IPS DF 6.9 (cell line): ENCODE results near the gene TOMM6.

Experiments
- DNase-seq: peaks from one replicate; pipeline ENCODE4 v3.0.0-alpha.2; 2013; ENCODE audit warnings: low read depth, low spot score
- H3K27ac ChIP-seq: one replicate; pipeline ENCODE4 v1.5.1; 2013; ENCODE audit warnings: low read length, control low read depth
- H3K27me3 ChIP-seq: 2 replicates; pipeline ENCODE4 v1.6.1; 2013; ENCODE audit warnings: mild to moderate bottlenecking, low read length; ENCODE audit not compliant: control insufficient read depth, insufficient read depth
- H3K36me3 ChIP-seq: 2 replicates; pipeline ENCODE4 v1.6.1; 2013; ENCODE audit warnings: low read length; ENCODE audit not compliant: control insufficient read depth, insufficient read depth
- H3K4me1 ChIP-seq: 2 replicates; pipeline ENCODE4 v1.6.1; 2013; ENCODE audit warnings: low read length; ENCODE audit not compliant: control insufficient read depth, insufficient read depth
- H3K4me3 ChIP-seq: 2 replicates; pipeline ENCODE4 v1.5.1; 2013; ENCODE audit warnings: mild to moderate bottlenecking, low read length
- H3K9me3 ChIP-seq: 2 replicates; pipeline ENCODE4 v1.6.1; 2013; ENCODE audit warnings: low read length, inconsistent platforms; ENCODE audit not compliant: control insufficient read depth, insufficient read depth
- WGBS: extraction: QIAGEN DNeasy Blood & Tissue Kit; methylation state at CpG from one replicate; pipeline ENCODE4 v1.1.7; 2013; ENCODE audit warnings: mixed read lengths, missing lambda C conversion rate; ENCODE audit not compliant: insufficient read length, insufficient coverage; 5-methylcytosine and 5-hydroxymethylcytosine counted together

Gene TOMM6

GRCh38 chr6:41824571-41825569 is 37.4 kb downstream of the TOMM6 start:
- H3K27ac ChIP-seq, result no peak overlapping the region

GRCh38 chr6:41826343-41827022 is 39.0 kb downstream of the TOMM6 start:
- no peak overlapping the region for H3K27ac ChIP-seq
- H3K36me3 ChIP-seq, result no peaks in the 10 kb centered on the region
- no CpG with 5 or more reads among the region's 2 CpGs for WGBS
- no peaks in the 10 kb centered on the region for H3K9me3 ChIP-seq
- H3K27me3 ChIP-seq, result no peaks in the 10 kb centered on the region
- no peak overlapping the region for H3K4me3 ChIP-seq
- H3K4me1 ChIP-seq, result no peaks in the 10 kb centered on the region
- no peak for DNase-seq

More at GRCh38 chr6:41824571-41825569, 37.4 kb downstream of the TOMM6 start:
- Histone ChIP-seq H3K27me3 (no peaks in the 10 kb centered on the region), H3K36me3 (no peaks in the 10 kb centered on the region), H3K4me1 (no peaks in the 10 kb centered on the region), H3K4me3 (no peak overlapping the region), H3K9me3 (no peaks in the 10 kb centered on the region)
- no peak for DNase-seq
- WGBS, result no CpG with 5 or more reads among the region's 13 CpGs

- no peak overlapping the region for H3K4me3 ChIP-seq
- DNase-seq, result no peak
- no peaks in the 10 kb centered on the region for H3K9me3 ChIP-seq
- no peaks in the 10 kb centered on the region for H3K4me1 ChIP-seq
- H3K27me3 ChIP-seq, result no peaks in the 10 kb centered on the region
- no peak overlapping the region for H3K27ac ChIP-seq
- no CpG with 5 or more reads among the region's 3 CpGs for WGBS
- H3K36me3 ChIP-seq, result no peaks in the 10 kb centered on the region
Observed at GRCh38 chr6:41832263-41832662, 44.8 kb downstream of the TOMM6 start.

- DNase-seq, result no peak
- Histone ChIP-seq H3K4me1 (no peaks in the 10 kb centered on the region), H3K36me3 (no peaks in the 10 kb centered on the region), H3K27me3 (no peaks in the 10 kb centered on the region), H3K4me3 (no peak overlapping the region), H3K27ac (no peak overlapping the region), H3K9me3 (no peaks in the 10 kb centered on the region)
- WGBS, result no CpG with 5 or more reads among the region's 5 CpGs
Observed at GRCh38 chr6:41836022-41836659, 48.6 kb downstream of the TOMM6 start.

- Histone ChIP-seq H3K4me1 (no peaks in the 10 kb centered on the region), H3K4me3 (no peak overlapping the region), H3K27ac (no peak overlapping the region), H3K9me3 (no peaks in the 10 kb centered on the region), H3K36me3 (no peaks in the 10 kb centered on the region), H3K27me3 (no peaks in the 10 kb centered on the region)
- whole genome bisulfite sequencing, result no CpG with 5 or more reads among the region's 2 CpGs
- no peak for DNase-seq
Observed at GRCh38 chr6:41836660-41837052, 49.2 kb downstream of the TOMM6 start.
